ENCODE data around the gene CHMP2B.

The CHMP2B gene

DNA sequence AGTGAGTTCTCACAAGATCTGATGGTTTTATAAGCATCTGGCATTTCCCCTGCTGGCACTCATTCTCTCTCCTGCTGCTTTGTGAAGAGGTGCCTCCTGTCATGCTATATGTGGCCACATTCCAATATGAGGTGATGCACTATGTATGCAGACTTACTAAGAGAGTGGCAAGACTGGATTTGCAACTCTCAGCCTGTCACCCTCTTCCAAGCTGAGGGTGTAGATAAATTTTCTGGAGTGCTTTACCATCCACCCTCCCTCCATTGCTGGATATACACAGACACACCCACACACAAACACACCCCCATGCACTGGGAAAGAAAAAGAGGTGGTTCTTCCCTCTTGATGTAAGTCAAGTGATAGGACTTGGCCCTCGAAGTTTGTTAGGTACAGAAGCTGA lies 30.2 kb upstream of the CHMP2B start:
- TF ChIP-seq ZFX (IDR thresholded peaks at IDR 0.05), result no peak
- H3K27ac ChIP-seq, result no peak overlapping the region

GRCh38 chr3:87197531-87197930 lies 29.6 kb upstream of the CHMP2B start:
- H3K27ac ChIP-seq, result no peak overlapping the region
- TF ChIP-seq, protein P1, sequence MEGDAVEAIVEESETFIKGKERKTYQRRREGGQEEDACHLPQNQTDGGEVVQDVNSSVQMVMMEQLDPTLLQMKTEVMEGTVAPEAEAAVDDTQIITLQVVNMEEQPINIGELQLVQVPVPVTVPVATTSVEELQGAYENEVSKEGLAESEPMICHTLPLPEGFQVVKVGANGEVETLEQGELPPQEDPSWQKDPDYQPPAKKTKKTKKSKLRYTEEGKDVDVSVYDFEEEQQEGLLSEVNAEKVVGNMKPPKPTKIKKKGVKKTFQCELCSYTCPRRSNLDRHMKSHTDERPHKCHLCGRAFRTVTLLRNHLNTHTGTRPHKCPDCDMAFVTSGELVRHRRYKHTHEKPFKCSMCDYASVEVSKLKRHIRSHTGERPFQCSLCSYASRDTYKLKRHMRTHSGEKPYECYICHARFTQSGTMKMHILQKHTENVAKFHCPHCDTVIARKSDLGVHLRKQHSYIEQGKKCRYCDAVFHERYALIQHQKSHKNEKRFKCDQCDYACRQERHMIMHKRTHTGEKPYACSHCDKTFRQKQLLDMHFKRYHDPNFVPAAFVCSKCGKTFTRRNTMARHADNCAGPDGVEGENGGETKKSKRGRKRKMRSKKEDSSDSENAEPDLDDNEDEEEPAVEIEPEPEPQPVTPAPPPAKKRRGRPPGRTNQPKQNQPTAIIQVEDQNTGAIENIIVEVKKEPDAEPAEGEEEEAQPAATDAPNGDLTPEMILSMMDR (conservative IDR thresholded peaks at IDR 0.05), result no peak
- no peak for TF ChIP-seq ZFX (IDR thresholded peaks at IDR 0.05)

DNA sequence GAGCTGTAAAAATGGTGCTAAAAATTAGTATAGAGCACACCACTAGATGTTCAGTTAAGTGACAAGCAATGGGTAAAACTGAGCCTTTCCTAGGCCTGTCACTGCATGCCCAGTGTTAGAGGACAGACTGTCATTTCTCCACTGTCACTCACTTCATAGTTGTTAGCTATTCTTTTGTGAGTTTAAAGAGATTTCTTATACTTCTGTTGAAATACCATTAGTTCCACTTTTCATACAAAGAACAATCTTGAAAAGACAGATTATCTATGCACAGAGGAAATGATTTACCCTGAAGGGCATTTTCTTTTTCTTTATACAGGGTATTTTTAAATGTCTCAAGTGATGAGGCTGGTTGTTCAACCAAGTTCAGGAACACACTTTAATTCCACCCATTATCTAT lies 28.3 kb upstream of the CHMP2B start:
- TF ChIP-seq, protein P1 (conservative IDR thresholded peaks at IDR 0.05), result no peak
- no peak for TF ChIP-seq ZFX (IDR thresholded peaks at IDR 0.05)
- no peak overlapping the region for H3K27ac ChIP-seq

DNA sequence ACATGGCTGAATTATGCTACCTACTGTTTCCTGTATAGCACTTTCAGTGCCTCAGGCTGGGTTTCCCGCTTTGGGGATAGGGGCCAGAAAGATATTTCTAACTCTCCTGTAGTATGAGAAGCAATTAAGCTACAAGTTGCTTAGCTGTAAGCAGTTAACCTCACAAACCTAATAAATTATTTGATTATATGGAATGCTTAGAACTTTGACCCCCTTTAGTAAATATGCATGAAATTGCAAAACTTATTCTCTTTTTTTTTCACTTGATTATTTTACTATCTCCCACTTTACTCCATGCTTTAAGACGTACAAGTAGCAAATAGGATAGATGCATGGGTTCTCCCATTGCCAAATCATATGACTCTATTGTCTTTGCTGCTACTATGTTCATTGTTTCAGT lies 27.5 kb upstream of the CHMP2B start:
- TF ChIP-seq, protein P1 (conservative IDR thresholded peaks at IDR 0.05), result no peak
- no peak for TF ChIP-seq ZFX (IDR thresholded peaks at IDR 0.05)
- no peak overlapping the region for H3K27ac ChIP-seq

- TF ChIP-seq ZFX (IDR thresholded peaks at IDR 0.05), result no peak
- TF ChIP-seq, protein P1 (conservative IDR thresholded peaks at IDR 0.05), result no peak
- H3K27ac ChIP-seq, result no peak overlapping the region
These were observed 27.0 kb upstream of the CHMP2B start for GRCh38 chr3:87200060-87200647.

DNA sequence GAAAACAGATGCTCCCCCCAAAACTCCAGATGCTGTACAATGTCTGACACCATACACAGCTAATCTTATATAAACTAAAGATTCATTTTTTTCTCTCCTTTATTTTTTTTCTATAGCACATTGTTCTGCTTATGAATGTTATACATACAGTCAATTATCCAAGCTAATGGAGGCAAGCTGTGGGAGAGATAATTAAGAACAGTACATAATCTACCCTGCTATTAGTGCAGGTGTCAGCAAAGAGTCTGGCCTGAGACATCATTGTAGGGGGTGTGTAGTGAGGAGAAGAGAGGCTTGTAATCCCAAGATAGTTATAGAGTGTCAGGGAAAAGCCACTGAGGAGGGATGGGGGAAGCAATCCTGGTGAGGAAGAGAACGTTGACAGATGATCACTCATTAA lies 25.4 kb upstream of the CHMP2B start:
- no peak for TF ChIP-seq ZFX (IDR thresholded peaks at IDR 0.05)
- TF ChIP-seq, protein P1 (conservative IDR thresholded peaks at IDR 0.05), result no peak
- no peak overlapping the region for H3K27ac ChIP-seq

GRCh38 chr3:87203809-87204208 lies 23.3 kb upstream of the CHMP2B start:
- no peak overlapping the region for H3K27ac ChIP-seq
- TF ChIP-seq ZFX (IDR thresholded peaks at IDR 0.05), result no peak
- TF ChIP-seq, protein P1 (conservative IDR thresholded peaks at IDR 0.05), result no peak

DNA sequence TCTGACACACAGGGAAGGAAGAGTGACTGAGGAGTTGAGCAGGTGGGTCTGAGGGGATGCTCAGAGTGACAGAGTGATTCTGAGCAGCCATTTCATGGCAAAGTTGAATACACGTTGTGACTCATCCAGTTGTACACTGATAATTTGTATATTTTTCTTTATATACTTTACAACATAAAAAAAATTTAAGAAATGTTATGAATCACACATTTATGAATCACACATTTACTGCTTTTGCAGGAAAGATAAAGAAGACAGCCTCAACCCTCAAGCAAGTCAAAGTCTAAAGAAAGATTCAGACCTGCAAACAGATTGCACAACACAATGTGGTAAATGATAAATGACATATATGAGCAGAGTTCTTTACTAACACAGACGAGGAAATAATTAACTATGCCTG lies 21.0 kb upstream of the CHMP2B start:
- H3K27ac ChIP-seq, result no peak overlapping the region
- TF ChIP-seq ZFX (IDR thresholded peaks at IDR 0.05), result no peak
- TF ChIP-seq, protein P1 (conservative IDR thresholded peaks at IDR 0.05), result no peak
